ENCODE results near the gene METTL14. TPM values are rescaled to one million over a fixed set of nuclear protein-coding genes. Genes with fewer than 3 reads are reported as not detected.
A peak's percentile ranks its signal among the peaks of the same experiment; 100 is the strongest.

METTL14 gene
- total RNA-seq, 2 donors from 2014 or later: 49.1 to 51.3 TPM

- DNase-seq (no peak), ATAC-seq (no peak)
- no peaks in the 10 kb centered on the region for H3K9me3 ChIP-seq (ENCODE audit: control insufficient read depth, low read length, poor library complexity, severe bottlenecking)
- H3K27ac Mint-ChIP-seq: no peak overlapping the region
- H3K4me1 Mint-ChIP-seq: peaks cover 4% of the 10 kb centered on the region
- no peaks in the 10 kb centered on the region for H3K27me3 Mint-ChIP-seq
- H3K4me3 Mint-ChIP-seq: no peak overlapping the region
- H3K36me3 Mint-ChIP-seq (ENCODE audit: low read depth): no peaks in the 10 kb centered on the region
These were observed 56.2 kb downstream of the METTL14 start for GRCh38 chr4:118741301-118741855.

GRCh38 chr4:118742050-118742449, 56.9 kb downstream of the METTL14 start:
- Mint-ChIP-seq H3K36me3 (ENCODE audit: low read depth) (no peaks in the 10 kb centered on the region), H3K27ac (no peak overlapping the region), H3K27me3 (no peaks in the 10 kb centered on the region), H3K4me3 (no peak overlapping the region), H3K4me1 (peaks cover 4% of the 10 kb centered on the region)
- H3K9me3 ChIP-seq (ENCODE audit: control insufficient read depth, low read length, poor library complexity, severe bottlenecking): no peaks in the 10 kb centered on the region
- no peak for ATAC-seq
- no peak for DNase-seq

- ATAC-seq: no peak
- Mint-ChIP-seq H3K4me3 (no peak overlapping the region), H3K27me3 (no peaks in the 10 kb centered on the region), H3K36me3 (ENCODE audit: low read depth) (no peaks in the 10 kb centered on the region), H3K27ac (no peak overlapping the region), H3K4me1 (peaks cover 4% of the 10 kb centered on the region)
- DNase-seq: no peak
- H3K9me3 ChIP-seq (ENCODE audit: control insufficient read depth, low read length, poor library complexity, severe bottlenecking): no peaks in the 10 kb centered on the region
These were observed 58.7 kb downstream of the METTL14 start for GRCh38 chr4:118743867-118744266.

- no peak for DNase-seq
These were observed 60.2 kb downstream of the METTL14 start for GRCh38 chr4:118745357-118745756.

GRCh38 chr4:118746251-118746919, 61.2 kb downstream of the METTL14 start:
- H3K9me3 ChIP-seq (ENCODE audit: control insufficient read depth, low read length, poor library complexity, severe bottlenecking): no peaks in the 10 kb centered on the region
- H3K27ac Mint-ChIP-seq: no peak overlapping the region
- no peak for ATAC-seq
- H3K27me3 Mint-ChIP-seq: no peaks in the 10 kb centered on the region
- DNase-seq: no peak
- peaks cover 4% of the 10 kb centered on the region for H3K4me1 Mint-ChIP-seq
- no peaks in the 10 kb centered on the region for H3K36me3 Mint-ChIP-seq (ENCODE audit: low read depth)
- H3K4me3 Mint-ChIP-seq: no peak overlapping the region

More at GRCh38 chr4:118745357-118745756, 60.2 kb downstream of the METTL14 start:
- ATAC-seq: no peak
- Mint-ChIP-seq H3K27me3 (no peaks in the 10 kb centered on the region), H3K4me3 (no peak overlapping the region), H3K4me1 (peaks cover 4% of the 10 kb centered on the region), H3K36me3 (ENCODE audit: low read depth) (no peaks in the 10 kb centered on the region), H3K27ac (no peak overlapping the region)
- H3K9me3 ChIP-seq (ENCODE audit: control insufficient read depth, low read length, poor library complexity, severe bottlenecking): no peaks in the 10 kb centered on the region

- H3K9me3 ChIP-seq (ENCODE audit: control insufficient read depth, low read length, poor library complexity, severe bottlenecking): no peaks in the 10 kb centered on the region
- Mint-ChIP-seq H3K27me3 (no peaks in the 10 kb centered on the region), H3K4me3 (no peak overlapping the region), H3K4me1 (peaks cover 5% of the 10 kb centered on the region), H3K36me3 (ENCODE audit: low read depth) (no peaks in the 10 kb centered on the region), H3K27ac (no peak overlapping the region)
- DNase-seq (no peak), ATAC-seq (no peak)
These were observed 64.3 kb downstream of the METTL14 start for GRCh38 chr4:118749347-118749988.

- no peak for DNase-seq
- H3K4me1 Mint-ChIP-seq: peaks cover 3% of the 10 kb centered on the region
- no peak overlapping the region for H3K27ac Mint-ChIP-seq
- H3K36me3 Mint-ChIP-seq (ENCODE audit: low read depth): no peaks in the 10 kb centered on the region
- no peaks in the 10 kb centered on the region for H3K9me3 ChIP-seq (ENCODE audit: control insufficient read depth, low read length, poor library complexity, severe bottlenecking)
- H3K27me3 Mint-ChIP-seq: no peaks in the 10 kb centered on the region
- ATAC-seq: no peak
- no peak overlapping the region for H3K4me3 Mint-ChIP-seq
These were observed 66.6 kb downstream of the METTL14 start for GRCh38 chr4:118751629-118752323.

GRCh38 chr4:118752551-118752950, 67.4 kb downstream of the METTL14 start:
- ATAC-seq: no peak
- no peaks in the 10 kb centered on the region for H3K9me3 ChIP-seq (ENCODE audit: control insufficient read depth, low read length, poor library complexity, severe bottlenecking)
- H3K27me3 Mint-ChIP-seq: no peaks in the 10 kb centered on the region
- peaks cover 3% of the 10 kb centered on the region for H3K4me1 Mint-ChIP-seq
- no peaks in the 10 kb centered on the region for H3K36me3 Mint-ChIP-seq (ENCODE audit: low read depth)
- H3K4me3 Mint-ChIP-seq: no peak overlapping the region
- H3K27ac Mint-ChIP-seq: no peak overlapping the region
- no peak for DNase-seq

GRCh38 chr4:118753096-118753495, 67.9 kb downstream of the METTL14 start:
- no peaks in the 10 kb centered on the region for H3K9me3 ChIP-seq (ENCODE audit: control insufficient read depth, low read length, poor library complexity, severe bottlenecking)
- Mint-ChIP-seq H3K36me3 (ENCODE audit: low read depth) (no peaks in the 10 kb centered on the region), H3K27me3 (no peaks in the 10 kb centered on the region), H3K4me3 (no peak overlapping the region), H3K4me1 (peaks cover 3% of the 10 kb centered on the region), H3K27ac (no peak overlapping the region)
- ATAC-seq: no peak
- DNase-seq: no peak

- no peak for ATAC-seq
- DNase-seq: no peak
- Mint-ChIP-seq H3K27me3 (no peaks in the 10 kb centered on the region), H3K4me3 (no peak overlapping the region), H3K36me3 (ENCODE audit: low read depth) (no peaks in the 10 kb centered on the region), H3K4me1 (peaks cover 3% of the 10 kb centered on the region), H3K27ac (peak overlapping the region; percentile 37)
- no peaks in the 10 kb centered on the region for H3K9me3 ChIP-seq (ENCODE audit: control insufficient read depth, low read length, poor library complexity, severe bottlenecking)
These were observed 68.5 kb downstream of the METTL14 start for GRCh38 chr4:118753685-118754084.

GRCh38 chr4:118754890-118755289, 69.7 kb downstream of the METTL14 start:
- Mint-ChIP-seq H3K36me3 (ENCODE audit: low read depth) (no peaks in the 10 kb centered on the region), H3K4me1 (peaks cover 3% of the 10 kb centered on the region), H3K27ac (peak overlapping the region; percentile 62), H3K4me3 (no peak overlapping the region), H3K27me3 (no peaks in the 10 kb centered on the region)
- no peaks in the 10 kb centered on the region for H3K9me3 ChIP-seq (ENCODE audit: control insufficient read depth, low read length, poor library complexity, severe bottlenecking)
- ATAC-seq (no peak), DNase-seq (no peak)

GRCh38 chr4:118755438-118756226, 70.4 kb downstream of the METTL14 start:
- H3K4me3 Mint-ChIP-seq: no peak overlapping the region
- no peak for ATAC-seq
- H3K27ac Mint-ChIP-seq: peak overlapping the region; percentile 62
- no peaks in the 10 kb centered on the region for H3K27me3 Mint-ChIP-seq
- H3K36me3 Mint-ChIP-seq (ENCODE audit: low read depth): no peaks in the 10 kb centered on the region
- no peaks in the 10 kb centered on the region for H3K9me3 ChIP-seq (ENCODE audit: control insufficient read depth, low read length, poor library complexity, severe bottlenecking)
- DNase-seq: no peak
- H3K4me1 Mint-ChIP-seq: peaks cover 7% of the 10 kb centered on the region

GRCh38 chr4:118756429-118756828, 71.2 kb downstream of the METTL14 start:
- Mint-ChIP-seq H3K27ac (no peak overlapping the region), H3K4me3 (no peak overlapping the region)

More at GRCh38 chr4:118756429-118756828, 71.2 kb downstream of the METTL14 start:
- DNase-seq (no peak), ATAC-seq (no peak)
- Mint-ChIP-seq H3K36me3 (ENCODE audit: low read depth) (no peaks in the 10 kb centered on the region), H3K4me1 (peaks cover 7% of the 10 kb centered on the region), H3K27me3 (no peaks in the 10 kb centered on the region)
- H3K9me3 ChIP-seq (ENCODE audit: control insufficient read depth, low read length, poor library complexity, severe bottlenecking): no peaks in the 10 kb centered on the region

Measured in T-helper 17 cell (primary cell).